Kidney epithelial cell (primary cell): ENCODE data around the gene PHC2. TPM values are rescaled to one million over a fixed set of nuclear protein-coding genes. Genes with fewer than 3 reads are reported as not detected.

Experiments used
- DNase-seq: peaks from one replicate; pipeline ENCODE4 v3.0.0-alpha.2; 2010; ENCODE audit warnings: low read depth
- H3K27me3 ChIP-seq: 2 replicates; pipeline ENCODE4 v1.6.0; 2011; ENCODE audit warnings: low read length; ENCODE audit not compliant: control insufficient read depth, insufficient read depth
- H3K36me3 ChIP-seq: 2 replicates; pipeline ENCODE4 v1.5.1; 2011; ENCODE audit warnings: low read length; ENCODE audit not compliant: control insufficient read depth, insufficient read depth
- H3K4me3 ChIP-seq: 2 replicates; pipeline ENCODE4 v1.5.1; 2011; ENCODE audit warnings: low read depth, mild to moderate bottlenecking, control low read depth, low read length
- total RNA-seq: library from RNA; depleted of rRNA; stranded (reverse); fragments of >200 nt; gene quantifications from 2 replicates; pipeline ENCODE4 v1.2.3, GENCODE V29; 2015
- TF ChIP-seq, protein P1 (sequence below): IDR thresholded peaks from 2 replicates; pipeline ENCODE4 v1.5.1; 2011; ENCODE audit warnings: mild to moderate bottlenecking, moderate library complexity, low read length, control low read depth, inconsistent platforms; ENCODE audit not compliant: insufficient read depth, poor library complexity, severe bottlenecking

Gene PHC2
- total RNA-seq, 1 donor from 2014 or later = 216 TPM

DNA sequence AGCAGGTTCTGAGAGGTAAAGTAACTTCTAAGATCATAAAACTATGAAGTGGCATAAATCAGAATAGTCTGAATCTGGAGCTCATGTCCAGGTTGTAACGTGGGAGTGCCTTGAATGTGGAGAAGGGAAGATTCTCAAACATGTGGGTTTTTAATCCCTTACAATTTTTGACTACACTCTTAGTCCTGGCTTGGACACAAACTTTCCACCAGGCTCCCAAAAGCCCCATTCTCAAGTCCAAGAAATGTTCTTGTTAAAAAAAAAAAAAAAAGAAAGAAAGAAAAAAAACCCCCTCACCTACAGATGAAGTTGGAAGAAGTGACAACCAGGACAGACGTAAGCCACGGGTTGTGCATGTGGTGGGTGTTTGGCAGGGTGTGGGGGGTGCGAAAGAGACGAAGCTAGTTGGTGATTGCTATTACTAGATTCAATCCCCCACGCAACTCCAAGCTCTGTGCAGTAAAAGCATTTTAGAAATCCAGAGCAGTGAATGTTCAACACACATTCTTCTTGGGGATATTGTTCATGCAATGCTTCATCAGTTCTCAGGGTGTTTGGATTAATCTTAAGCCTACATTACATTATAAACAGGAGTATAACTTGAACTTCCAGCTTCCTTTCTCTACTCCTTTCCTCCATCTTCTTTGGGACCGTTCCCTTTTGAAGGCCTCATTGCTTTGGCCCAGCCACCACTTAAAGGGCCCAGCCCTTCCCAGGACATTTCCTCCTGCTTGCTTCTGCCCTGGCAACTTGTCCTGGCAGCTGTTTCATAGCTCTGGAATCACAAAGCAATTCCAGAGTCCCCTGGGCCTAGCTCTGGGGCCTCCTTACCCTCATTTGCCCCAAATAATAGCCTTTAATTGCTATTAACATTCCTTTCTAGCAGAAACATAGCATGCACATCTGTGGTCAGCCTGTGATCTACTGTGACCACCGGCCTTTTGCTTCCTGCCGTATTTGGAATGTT, 41.8 kb downstream of the PHC2 start:
- no peak for DNase-seq
- Histone ChIP-seq H3K27me3 (no peaks in the 10 kb centered on the region), H3K36me3 (no peaks in the 10 kb centered on the region), H3K4me3 (no peak overlapping the region)
- TF ChIP-seq, protein P1, sequence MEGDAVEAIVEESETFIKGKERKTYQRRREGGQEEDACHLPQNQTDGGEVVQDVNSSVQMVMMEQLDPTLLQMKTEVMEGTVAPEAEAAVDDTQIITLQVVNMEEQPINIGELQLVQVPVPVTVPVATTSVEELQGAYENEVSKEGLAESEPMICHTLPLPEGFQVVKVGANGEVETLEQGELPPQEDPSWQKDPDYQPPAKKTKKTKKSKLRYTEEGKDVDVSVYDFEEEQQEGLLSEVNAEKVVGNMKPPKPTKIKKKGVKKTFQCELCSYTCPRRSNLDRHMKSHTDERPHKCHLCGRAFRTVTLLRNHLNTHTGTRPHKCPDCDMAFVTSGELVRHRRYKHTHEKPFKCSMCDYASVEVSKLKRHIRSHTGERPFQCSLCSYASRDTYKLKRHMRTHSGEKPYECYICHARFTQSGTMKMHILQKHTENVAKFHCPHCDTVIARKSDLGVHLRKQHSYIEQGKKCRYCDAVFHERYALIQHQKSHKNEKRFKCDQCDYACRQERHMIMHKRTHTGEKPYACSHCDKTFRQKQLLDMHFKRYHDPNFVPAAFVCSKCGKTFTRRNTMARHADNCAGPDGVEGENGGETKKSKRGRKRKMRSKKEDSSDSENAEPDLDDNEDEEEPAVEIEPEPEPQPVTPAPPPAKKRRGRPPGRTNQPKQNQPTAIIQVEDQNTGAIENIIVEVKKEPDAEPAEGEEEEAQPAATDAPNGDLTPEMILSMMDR = no peak

DNA sequence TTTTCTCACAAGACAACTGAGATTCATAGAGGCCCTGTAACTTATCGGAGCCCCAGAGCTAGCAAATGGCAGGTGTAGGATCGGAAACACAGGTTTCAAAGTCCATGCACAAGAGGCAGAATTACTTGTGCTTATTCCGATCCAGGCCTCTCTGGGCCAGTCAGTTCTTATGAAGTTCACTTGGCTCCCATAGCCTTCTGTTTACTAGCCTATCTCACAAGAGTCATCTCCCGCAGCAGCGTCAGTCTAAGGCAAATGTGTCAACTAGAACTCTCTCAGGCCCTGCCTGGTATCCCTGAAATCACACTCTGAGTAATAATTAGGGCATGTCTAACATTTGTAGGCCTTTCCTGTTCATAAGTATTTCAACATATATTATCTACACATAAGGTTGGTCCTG, 43.3 kb downstream of the PHC2 start:
- no peak overlapping the region for H3K4me3 ChIP-seq
- H3K27me3 ChIP-seq = no peaks in the 10 kb centered on the region
- DNase-seq = no peak
- no peaks in the 10 kb centered on the region for H3K36me3 ChIP-seq
- TF ChIP-seq, protein P1 = no peak

DNA sequence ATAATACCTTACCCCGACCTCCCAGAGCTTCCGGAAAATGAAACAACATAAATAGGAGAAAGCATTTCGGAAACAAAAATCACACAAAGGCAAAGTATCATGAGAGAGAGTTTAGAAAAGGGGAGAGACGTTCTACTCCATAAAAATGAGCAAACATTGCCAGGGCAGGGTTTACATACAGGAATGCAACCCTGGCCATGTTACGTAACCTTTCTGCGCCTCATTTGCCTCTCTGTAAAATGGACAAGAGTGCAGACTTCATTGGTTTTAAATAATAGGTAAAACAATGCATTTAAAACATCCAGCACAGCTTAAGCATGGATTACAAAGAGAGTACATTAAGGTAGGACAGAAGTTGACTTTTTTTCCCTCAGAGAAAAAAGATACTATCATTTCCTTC, 45.6 kb downstream of the PHC2 start:
- H3K4me3 ChIP-seq = no peak overlapping the region
- TF ChIP-seq, protein P1 = no peak
- H3K36me3 ChIP-seq = no peaks in the 10 kb centered on the region
- no peaks in the 10 kb centered on the region for H3K27me3 ChIP-seq
- no peak for DNase-seq

DNA sequence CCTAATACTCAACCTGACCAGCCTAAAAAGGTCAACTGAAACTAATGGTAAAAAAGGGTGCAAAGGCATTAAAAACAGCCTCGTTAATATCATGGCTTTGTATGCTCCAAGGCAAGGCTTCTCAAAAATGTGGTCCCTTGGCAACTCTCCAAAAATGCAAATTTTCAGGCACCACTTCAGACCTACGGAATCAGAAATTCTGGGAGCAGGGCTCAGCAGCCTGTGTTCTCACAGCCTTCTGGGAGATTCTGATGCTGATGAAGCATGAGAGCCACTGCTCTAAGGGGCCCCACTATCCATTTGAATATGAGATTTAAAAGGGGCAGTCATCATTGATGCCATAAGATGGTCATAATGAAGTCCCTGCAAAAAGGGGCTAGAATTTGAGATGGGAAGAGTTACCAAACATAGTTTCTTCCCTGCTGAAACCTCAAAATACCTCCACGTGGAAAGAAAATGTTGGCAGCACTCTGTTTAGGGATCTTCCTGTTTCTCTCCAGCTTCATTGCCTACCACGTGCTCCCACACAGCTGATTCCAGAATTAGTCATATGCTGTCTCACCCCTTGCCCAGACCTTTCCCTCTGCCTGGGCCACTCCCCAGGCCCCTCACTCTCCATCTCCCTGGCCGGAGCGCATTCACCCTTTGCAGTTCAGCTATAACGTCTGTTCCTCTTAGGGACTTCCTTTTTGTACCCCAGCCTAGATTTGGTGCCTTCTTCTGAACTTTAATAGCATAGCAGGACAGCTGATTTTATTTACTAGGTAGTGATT, 46.7 kb downstream of the PHC2 start:
- TF ChIP-seq, protein P1 = no peak
- H3K27me3 ChIP-seq = no peaks in the 10 kb centered on the region
- no peaks in the 10 kb centered on the region for H3K36me3 ChIP-seq
- no peak overlapping the region for H3K4me3 ChIP-seq
- DNase-seq = peak; percentile 39

DNA sequence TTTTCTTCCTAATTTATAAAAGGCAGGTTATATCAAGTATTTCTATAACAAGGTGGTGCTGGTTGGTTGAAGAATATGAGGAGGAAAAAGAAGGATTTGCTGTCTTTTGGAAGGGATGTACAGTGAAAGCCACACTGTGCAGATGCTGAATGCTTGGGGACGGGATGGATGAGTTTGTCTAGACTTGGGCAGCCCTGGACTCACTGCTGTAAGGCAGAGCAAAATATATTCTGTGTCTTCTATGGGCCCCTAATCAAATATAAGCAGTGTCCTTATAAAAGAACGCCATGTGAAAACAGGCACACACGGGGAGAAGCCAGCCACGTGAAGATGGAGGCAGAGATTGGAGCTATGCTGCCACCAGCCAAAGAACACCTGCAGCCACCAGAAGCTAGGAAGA, 47.4 kb downstream of the PHC2 start:
- Histone ChIP-seq H3K4me3 (no peak overlapping the region), H3K36me3 (no peaks in the 10 kb centered on the region), H3K27me3 (no peaks in the 10 kb centered on the region)
- TF ChIP-seq, protein P1 = no peak
- DNase-seq = no peak
